Inflammatory macrophage treated with lipopolysaccharide for 1 hour (primary cell): ENCODE measurements around the gene RAD9A.

ENCODE experiments used
- DNase-seq, 2 donors: peaks; one replicate each; pipeline ENCODE4 v3.0.0-alpha.2; 2020 to 2022

Gene RAD9A

DNA sequence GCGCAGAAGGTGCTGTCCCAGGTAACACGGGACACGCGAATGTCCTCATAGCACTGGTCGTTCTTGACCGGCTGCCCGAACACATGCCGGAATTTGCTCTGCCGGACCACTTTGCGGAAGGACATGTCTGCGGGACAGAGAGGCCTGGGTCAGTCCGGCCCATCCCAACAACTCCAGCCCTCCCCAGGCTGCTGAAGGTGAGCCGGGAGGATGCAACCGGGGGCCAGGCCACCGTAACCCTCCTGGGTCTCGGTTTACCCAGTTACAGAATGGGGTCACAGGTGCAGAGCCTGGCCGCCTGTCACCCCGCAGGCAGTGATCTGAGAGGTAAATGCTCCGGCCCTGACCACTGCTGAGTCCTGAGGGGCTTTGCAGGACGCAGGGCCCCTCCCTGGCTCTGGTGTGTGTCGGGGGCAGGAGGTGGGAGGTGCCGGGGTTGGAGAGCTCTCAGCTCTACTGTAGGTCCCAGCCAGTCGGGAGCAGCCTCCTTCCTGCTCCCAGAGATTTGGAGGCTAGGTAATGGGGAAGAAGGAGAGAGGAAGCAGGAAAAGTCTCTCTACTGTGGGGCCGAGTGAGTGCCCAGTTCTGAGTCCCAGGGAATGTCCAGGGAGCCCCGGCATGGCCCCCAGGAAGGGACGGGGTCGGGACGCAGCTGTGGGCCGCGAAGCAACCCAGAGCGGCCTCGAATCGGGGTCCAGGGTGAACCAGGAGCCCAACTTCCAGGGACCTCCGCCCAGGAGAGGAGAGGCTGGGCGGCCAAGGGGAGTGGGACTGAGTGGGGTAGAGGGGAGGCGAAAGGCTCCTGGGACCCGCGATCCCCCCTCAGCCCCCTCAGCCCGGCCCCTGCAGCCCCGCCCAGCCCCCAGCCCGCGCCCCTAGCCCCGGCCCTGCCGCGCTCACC, 51.0 kb downstream of the RAD9A start:
- DNase-seq = no peak

- DNase-seq = no peak
These were observed 53.7 kb downstream of the RAD9A start for GRCh38 chr11:67445515-67445914.
